Stimulated activated CD4-positive, alpha-beta T cell treated with anti-CD3 and anti-CD28 coated beads, Interleukin-15, amount 100 ng/mL, for 48 hours (primary cell): Measurements from ENCODE around the gene GRIN3A.

ENCODE experiments used
- DNase-seq, 2 donors: peaks; one replicate each; pipeline ENCODE4 v3.0.0-alpha.2; 2020; ENCODE audit warnings: low read depth in 2 of 2

The GRIN3A gene

DNA sequence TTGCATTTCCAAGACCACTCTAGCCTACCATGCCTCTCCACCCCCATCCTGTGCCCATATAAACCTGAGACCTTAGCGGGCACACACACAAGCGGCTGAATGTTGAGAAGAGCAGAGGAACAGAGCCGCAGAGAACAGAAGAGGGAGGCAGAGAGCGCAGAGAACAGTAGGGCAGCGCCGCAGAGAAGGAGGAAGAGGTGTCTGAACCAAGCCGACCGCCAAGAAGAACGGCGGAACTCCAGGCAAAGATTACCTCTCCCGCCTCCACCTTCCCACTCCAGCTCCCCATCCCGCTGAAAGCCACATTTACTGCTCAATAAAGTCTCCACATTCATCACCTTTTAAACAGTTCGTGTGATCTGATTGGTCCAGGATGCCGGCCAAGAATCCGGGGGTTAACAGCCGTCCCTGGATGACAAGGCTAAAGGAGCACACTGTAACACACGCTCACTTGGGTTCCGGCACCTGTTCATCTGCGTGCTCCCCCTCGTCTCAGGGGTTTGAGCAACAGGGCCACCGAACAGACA lies 33.2 kb downstream of the GRIN3A start:
- peak in 1 of 2 donors; percentile 3 for DNase-seq

DNA sequence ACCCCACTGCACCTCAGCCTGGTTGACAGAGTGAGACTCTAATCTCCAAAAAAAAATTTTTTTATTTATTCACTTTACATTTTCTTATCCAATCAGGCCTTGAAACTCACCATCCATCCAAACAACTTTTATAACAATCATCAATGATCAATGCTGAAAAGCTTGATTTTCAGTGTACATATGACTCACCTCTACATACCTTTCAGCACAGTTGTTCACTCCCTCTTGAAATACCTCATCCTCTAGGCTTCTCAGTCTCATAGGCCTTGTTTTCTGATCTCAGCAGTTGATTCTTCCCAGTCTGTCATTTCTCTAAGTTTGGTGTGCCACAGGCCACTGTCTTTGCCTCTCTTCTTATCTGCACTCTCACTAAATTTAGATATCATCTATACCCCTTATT lies 36.2 kb downstream of the GRIN3A start:
- no peak for DNase-seq

DNA sequence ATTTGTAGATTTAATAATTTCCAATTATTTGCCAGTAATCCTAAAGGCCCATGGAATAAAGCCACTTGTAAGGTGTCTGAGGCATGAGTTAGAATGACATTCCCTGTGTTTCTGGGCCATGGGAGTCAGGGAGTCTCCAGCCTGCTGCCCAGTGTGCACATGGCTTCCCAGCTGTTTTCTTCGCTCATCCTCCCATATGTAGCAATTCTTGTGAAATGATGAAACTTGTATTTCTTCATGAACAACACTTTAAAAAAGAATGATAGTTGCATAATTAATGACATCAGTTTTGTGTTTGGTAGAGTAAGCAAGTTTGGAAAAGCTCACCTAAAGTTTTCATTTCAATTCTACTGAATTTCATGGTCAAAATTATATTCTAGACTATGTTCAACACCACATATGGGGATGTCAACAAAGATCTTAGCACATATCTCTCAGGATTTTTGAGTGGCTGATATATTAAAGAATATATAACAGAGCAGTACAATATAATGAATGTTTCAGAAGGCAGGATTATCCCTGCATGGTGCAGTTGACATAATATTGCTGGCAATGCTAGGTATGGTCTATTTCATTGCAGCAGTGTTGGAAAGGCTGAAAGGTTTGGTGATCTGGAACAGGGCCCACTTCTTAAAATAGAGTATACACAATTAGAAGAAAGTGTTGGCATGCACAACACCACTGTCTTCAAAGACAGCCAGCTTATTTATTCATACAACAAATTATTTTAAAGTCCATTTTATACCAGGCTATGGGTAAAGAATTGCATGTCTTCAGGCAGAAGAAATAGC lies 44.7 kb downstream of the GRIN3A start:
- no peak for DNase-seq

DNA sequence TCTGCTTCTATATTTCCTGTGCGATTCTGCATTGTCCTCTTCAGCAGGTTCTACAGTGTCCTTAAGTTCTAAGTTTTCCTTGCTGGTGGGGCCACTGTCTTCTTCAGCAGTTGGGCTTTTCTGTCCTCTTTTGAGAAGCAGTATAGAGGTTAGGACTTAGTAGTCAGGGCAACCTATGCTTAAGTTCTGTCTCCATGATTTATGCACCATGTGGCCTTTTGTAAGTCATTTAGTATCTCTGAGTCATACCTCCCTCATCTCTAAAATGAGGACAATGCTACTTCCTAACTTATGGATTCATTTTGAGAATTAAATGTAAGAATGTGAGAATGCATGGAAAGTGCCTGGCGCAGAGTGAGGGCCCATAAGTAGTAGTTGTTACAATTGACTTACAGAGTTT lies 46.8 kb downstream of the GRIN3A start:
- no peak for DNase-seq

DNA sequence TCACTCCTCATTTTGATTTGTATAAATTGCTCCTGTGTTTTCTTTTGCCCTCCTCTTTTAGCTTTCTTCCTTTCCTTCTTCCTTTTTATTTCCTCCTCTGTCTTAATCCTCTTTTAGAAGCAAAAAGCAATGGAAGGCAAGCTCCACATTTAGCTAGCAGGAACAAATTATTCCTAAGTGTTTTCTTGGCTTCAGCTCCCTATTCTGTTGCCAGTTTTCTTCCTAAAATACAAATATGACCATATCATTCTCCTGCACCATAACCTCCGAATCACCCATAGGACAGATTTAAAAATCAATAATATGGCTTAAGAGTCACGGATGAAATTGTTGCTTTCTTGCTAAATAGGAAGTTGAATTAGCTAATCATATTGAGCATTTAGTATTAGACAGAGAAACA lies 49.4 kb downstream of the GRIN3A start:
- DNase-seq: no peak

DNA sequence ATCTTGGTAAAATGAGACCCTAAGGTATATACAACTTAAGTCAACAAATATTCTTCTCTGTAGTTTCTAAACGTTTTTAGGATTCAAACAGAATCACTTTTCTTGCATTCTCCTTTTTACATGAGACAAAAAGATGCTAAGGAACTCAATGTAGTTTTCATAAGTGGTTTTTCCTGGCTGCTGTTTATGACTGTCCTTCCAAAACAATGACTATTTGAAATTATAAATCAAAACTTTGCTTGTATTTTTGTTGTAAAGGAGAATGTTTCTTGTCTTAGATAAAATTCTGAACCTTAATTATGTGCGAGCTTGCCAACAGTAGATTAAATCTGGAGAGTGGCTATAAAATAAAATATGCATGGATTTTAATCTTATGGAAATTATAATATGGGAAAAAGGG lies 53.8 kb downstream of the GRIN3A start:
- no peak for DNase-seq

DNA sequence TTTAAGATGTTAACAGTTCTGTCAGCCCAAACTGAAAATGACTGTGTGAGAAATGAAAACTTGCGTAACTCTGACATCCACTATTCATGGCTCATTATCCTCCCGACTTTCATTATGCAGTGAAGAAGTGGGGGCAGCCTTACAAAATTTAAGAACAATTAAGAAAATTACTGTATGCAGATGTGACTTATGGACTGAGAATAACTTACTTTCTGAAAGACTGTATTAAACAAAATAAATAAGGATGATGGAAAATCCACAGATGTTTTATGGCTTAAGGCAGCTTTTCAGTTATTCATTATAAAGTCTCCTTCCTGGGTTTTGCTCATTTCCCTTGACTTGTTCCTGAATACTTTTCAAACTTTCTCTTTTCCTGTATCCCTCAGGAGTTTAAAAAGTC lies 55.2 kb downstream of the GRIN3A start:
- DNase-seq: no peak

DNA sequence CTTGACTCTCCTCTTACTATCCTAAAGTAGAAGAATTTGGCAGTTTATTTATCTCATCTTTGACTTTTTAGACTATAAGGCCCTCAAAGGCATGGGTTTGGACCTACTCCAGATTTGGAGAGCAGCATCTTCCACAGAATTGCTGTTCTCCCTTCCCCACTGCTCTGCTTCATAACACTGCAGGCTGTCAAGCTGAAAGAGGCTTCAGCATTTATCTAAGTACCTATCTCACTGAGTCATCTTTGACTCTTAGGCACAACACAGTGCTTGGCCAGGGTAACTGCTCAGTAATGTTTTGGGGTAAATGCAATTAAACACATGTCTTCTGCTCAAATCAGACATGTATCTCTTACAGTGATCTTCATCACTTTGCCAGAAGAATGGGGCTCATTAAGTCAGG lies 60.6 kb downstream of the GRIN3A start:
- DNase-seq: no peak

DNA sequence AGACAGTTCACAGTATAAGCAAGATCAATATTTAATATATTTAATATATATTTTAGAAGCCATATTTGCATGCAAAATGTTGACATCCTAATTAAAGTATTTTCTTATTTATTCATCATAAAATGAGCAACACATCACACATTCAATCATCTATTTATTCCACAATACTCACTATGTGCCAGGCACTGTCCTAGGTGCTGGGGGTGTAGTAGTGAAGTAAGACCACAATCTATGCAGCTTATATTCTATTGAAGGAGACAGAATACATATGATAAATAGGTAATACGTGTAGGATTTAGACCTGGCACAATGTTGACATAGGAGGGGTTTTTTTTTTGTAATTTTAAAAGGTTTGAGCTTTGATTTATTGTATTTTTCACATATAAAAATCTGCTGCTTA lies 63.1 kb downstream of the GRIN3A start:
- no peak for DNase-seq

DNA sequence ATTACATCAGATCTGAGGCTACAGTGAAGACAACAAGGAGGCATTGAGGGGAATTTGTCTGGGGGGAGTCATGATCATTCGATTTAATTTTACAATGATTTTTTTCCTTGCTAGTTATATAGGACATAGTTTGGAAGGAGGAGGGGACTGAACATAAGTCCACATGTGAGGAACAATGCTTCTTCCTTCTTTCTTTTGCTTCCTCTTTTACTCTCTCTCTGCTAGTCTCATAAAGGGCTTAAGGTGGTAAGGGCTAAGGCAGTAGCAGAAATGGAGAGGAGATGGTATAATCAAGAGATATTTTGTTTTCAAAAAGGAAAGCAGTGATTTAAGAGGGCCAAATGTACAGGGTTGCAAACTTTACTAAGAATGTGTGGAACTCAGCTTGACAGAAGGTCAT lies 64.3 kb downstream of the GRIN3A start:
- no peak for DNase-seq

DNA sequence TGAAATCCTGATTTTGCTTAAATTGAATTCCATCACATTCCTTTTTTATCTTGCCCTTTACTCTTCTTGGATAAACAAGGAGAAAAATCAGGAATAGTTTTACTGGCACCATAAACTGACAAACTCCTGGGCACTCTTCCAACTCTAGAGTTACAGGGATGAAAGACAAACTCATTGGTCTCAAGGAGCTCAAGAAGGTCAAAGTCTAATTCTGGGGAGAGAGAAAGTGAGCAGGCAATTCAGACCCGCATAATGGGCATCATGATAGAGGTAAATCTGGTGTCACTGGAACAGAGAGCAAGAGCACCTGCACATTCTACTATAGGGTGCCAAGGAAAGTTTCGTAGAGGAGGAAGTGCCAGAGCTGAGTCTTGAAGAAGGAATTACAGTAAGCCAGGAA lies 64.8 kb downstream of the GRIN3A start:
- no peak for DNase-seq

DNA sequence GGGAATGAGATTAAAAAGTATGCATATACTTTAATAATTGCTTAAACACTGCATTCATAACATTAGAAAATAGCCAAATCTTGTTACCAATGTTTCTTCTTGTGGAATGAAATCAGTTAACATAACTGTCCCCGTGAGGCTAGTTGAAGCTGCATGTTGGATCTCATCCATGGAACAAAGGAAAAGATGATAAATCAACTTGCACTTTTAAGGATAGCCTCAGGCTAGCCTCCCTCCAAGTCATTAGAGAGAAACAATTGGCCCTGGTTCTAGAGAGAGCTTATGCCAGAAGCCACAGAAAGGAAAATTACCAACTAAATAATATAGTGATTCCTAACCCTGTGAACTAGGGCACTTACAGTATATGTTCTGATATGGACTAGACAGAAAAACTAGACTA lies 66.9 kb downstream of the GRIN3A start:
- no peak for DNase-seq

DNA sequence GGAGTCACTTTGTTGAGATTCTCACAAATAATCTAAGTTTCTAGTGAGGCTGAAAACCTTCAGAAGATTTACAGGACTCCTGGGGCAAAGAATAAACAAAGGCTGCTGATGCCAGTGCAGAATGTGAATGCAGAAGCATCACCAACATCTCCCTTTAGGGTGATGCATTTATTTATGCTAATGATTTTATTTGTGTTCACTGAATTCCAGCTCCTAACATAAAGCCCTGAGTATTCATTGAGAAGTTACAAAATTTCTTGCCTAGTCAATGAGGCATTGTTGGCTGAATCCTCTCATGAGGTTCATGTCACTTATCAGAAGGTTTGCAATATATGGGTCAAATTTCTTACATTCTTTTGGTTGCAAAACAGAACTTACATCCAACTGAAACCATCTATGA lies 70.0 kb downstream of the GRIN3A start:
- DNase-seq: no peak

DNA sequence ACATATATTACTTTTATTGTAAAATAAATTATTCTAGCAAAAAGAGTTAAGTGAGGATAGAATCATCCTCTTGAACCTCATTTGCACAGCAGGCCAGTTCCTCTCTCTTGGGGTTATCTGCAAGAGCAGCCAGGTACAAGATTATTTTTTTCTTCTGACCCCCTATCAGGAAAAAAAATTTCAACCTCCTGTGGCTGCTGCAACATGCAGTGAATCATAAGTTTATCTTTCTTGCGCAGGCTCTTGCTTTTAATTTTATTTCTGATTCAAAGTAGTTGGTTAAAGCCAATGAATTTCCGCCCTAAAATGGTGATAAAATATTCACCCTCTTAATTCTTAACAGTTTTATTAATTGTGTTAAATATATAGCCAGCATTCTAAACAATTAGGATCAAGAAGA lies 74.0 kb downstream of the GRIN3A start:
- no peak for DNase-seq

DNA sequence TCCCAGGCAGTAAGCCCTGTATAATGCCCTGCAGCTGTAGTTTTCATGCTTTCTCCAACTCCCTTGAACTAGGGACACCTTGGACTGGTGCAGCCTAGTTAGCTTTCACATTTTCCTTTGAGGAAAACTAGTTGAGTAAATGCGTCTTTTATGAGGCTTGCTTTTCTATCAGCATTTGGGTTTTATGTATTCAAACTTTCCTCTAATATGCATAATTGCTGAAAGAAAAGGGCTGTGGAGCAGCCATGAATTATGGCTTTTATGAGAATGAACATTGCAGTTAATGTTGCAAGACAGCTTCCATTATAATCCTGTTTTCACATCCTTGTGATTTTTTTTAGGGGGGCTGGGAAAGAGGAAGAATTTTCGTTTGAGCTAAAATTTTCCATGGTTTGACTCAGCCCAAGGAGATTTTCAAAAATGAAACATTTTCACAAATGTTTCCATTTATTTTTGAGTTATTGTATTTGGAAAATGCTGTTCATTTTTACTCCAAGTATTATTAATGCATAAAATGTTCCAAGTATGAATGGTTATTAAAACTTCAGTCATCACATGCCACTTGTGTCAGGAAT lies 85.8 kb downstream of the GRIN3A start:
- no peak for DNase-seq

DNA sequence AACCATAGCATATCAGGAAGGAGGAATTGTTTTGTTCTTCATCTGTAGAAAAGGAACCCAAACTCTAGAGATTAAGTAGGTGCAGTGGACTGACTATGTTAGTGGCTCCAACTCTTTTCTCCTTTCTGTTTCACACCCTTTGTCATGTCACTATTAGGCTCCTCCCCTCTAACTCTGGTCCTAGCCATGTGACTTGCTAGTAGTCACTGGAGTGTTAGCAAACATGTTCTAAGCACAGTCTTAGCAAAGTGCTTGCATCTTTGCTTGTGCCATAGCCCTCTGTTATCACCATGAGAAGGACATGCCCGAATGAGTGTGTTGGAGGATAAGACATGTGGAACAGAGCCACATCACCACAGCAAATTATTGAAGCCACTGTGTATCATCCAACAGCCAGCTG lies 88.3 kb downstream of the GRIN3A start:
- no peak for DNase-seq

DNA sequence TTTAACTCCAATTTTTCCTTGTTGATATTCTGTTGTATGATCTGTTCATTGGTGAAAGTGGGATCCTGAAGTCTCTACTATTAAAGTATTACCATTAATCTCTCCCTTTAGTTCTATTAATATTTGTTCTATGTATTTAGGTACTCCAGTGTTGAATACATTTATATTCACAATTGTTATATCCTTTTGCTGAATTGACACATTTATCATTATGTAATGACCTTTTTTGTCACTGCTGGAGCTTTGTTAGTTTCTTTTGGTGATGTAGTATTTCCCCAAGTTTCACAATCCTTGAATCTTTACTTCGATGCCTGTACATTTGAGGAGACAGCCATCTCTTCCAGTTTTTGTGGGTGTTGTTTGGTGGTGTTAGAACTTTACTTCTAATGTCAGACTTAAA lies 90.0 kb downstream of the GRIN3A start:
- DNase-seq: no peak

DNA sequence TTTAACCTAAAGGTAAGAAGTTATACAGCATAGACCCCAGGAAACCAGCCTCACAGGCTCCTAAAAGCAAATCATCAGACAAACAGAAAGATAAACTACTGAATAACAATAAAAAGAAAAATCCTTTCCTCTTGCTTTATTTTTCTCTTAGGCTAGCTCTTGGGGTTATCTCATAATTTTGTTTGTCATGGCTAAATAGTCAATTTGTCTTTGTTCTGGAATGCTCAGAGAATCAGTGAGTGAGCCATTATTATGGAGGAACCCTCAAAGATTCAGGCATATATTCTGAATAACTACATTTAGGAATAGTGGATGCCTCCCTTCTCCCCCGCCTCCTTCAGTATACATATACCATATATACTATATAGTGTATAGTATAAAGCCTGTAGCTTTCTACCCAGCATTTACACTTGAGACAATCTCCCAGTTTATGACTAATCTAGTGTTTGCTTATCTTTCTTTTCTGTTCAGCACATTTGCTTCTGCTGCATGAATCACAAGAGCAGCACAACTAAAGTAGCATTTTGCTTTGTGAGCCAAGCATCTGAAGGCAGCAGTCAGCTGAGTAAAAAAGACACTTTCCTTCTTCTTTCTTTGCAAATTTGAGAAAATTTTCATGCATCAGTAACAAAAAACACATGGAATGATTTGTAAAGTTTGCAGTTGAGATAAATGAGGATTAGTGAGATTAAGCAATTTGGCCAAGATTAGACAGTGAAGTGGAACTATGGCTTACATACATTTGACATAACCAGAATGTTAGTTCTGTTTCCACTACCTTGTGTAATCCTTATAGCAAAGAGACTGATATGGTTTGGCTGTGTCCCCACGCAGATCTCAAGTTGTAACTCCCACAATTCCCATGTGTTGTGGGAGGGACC lies 98.4 kb downstream of the GRIN3A start:
- DNase-seq: no peak

DNA sequence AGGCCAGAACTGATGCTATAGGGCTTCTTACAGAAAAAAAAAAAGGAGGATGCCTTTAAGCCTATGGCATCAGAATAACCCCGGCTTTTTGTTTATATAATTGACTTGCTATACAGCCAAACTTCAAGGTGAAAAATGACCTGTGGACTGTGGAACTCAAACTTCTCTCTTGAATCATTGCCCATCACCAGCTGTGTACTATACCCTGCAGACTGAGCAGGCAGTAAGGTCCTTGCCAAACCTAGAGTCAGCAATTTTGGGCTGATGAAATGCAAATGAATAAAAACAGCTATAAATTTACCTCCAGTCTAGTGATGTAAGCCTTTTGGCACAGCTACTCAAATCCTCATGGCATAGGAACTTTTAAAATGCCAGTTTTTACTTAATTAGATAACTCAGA lies 99.1 kb downstream of the GRIN3A start:
- DNase-seq: no peak

DNA sequence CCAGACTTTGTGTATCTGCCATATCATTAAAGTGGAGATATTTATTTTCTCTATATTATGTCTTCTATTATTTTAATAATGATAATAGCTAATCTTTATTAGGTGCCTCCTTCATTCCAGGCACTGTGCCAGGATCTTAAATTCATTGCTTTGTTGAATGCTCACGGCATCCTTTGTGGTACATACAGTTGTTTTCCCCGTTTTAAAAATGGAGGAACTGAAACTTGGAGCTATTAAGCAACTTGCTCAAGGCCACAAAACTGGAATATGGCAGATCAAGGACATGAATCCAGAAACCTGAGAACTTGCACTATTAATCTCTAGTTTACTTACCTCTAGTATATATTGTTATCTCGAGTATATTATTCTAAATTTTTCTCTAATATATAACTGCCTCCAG lies 102.2 kb downstream of the GRIN3A start:
- no peak for DNase-seq

DNA sequence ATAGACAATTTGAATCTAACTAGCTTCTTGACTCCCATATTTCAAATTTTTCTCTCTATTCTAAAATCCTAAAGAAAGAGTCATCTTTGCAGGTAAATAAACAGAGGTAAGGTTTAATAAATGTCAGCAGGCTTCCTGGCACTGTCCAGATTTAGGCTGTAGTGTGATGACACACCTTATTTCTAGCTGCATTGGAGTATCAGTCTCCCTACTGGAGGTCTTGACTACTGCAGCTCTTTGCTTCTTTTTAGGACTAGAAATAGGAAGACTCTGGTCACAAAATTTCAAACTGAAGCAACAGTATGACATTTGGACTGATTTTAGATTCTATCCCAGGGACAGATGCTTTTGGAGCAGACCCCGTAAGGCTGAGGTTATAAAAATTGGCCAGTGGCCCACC lies 103.0 kb downstream of the GRIN3A start:
- DNase-seq: no peak

DNA sequence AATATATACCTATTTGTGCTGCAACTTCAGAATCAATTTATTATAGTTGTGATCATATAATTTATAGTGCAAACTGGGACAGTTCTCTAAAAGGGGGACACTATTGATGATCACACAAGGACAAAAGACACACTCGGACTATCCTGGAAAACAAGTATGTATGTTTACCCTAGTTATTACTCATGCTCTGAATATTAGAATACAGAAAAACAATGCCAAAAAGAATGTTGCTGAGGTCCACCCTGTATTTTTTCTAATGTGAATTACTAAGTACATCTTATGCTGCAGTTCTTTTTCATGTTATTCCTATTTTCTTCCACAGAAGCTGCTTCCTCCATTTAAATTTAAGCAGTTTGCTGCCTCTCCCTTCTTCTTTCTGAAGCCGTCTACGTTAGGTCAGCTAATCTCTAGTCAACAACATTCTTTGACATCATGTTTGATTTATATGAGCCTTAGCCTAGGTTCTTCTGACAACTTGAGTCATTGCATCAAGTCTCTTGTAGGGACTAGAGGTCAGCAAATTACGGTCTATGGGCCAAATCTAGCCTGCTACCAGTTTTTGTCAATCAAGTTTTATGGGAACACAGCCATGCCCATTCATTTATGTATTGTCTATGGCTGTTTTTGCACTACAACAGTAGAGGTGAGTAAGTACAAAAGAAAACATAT lies 103.6 kb downstream of the GRIN3A start:
- DNase-seq: no peak
